ENCODE measurements around the gene SMIM10. TPM values are rescaled to one million over a fixed set of nuclear protein-coding genes. Genes with fewer than 3 reads are reported as not detected.

SMIM10 gene
- total RNA-seq, 1 experiment from 2014 or later, result not detected

Other genes starting within 250 kb of the SMIM10 start
- 95.8 TPM for gene PABIR2, start 193.8 kb upstream of the SMIM10 start, total RNA-seq (2021; ENCODE audit: unreplicated experiment)
- 61.3 TPM for gene MOSPD1, start 75.7 kb upstream of the SMIM10 start, total RNA-seq (2021; ENCODE audit: unreplicated experiment)
- not detected for gene RTL8B, start 31.6 kb downstream of the SMIM10 start, total RNA-seq (2021; ENCODE audit: unreplicated experiment)
- 40.3 TPM for gene RTL8C, start 41.4 kb downstream of the SMIM10 start, total RNA-seq (2021; ENCODE audit: unreplicated experiment)
- 54.8 TPM for gene RTL8A, start 61.1 kb downstream of the SMIM10 start, total RNA-seq (2021; ENCODE audit: unreplicated experiment)
- 0.39 TPM for gene SMIM10L2B, start 107.7 kb downstream of the SMIM10 start, total RNA-seq (2021; ENCODE audit: unreplicated experiment)
- gene ETDB, start 129.5 kb downstream of the SMIM10 start, total RNA-seq (2021; ENCODE audit: unreplicated experiment), result not detected
- not detected for gene CT55, start 180.4 kb downstream of the SMIM10 start, total RNA-seq (2021; ENCODE audit: unreplicated experiment)